ENCODE measurements around the gene RHBDF1.
"Not testable (repeated sequence)": the region's sequence is repeated elsewhere in the genome, so short reads cannot be mapped to it uniquely, and the experiment has no call there.

The RHBDF1 gene

GRCh38 chr16:10772-11171, 61.7 kb downstream of the RHBDF1 start:
- in situ Hi-C loops (cut with HindIII; ENCODE audit: low sequenced_read_pairs); DNase-seq (ENCODE audit: low read depth): not testable (repeated sequence)
- TF ChIP-seq CTCF (IDR thresholded peaks at IDR 0.05; ENCODE audit: low read depth, low read length, missing control alignments), result peak; percentile 41

GRCh38 chr16:9903-10665, 62.3 kb downstream of the RHBDF1 start:
- in situ Hi-C loops (cut with HindIII; ENCODE audit: low sequenced_read_pairs), result no loop called here
- no peak for TF ChIP-seq CTCF (IDR thresholded peaks at IDR 0.05; ENCODE audit: low read depth, low read length, missing control alignments)
- peak overlapping the region; percentile 32 for H3K4me3 ChIP-seq (ENCODE audit: low read depth, low read length)
- no peak for DNase-seq (ENCODE audit: low read depth)

More at GRCh38 chr16:10772-11171, 61.7 kb downstream of the RHBDF1 start:
- H3K4me3 ChIP-seq (ENCODE audit: low read depth, low read length), result not testable (repeated sequence)
